Bone marrow (tissue), 2 donors: ENCODE results near the gene S1PR3.

Experiments used
- DNase-seq, 2 donors: peaks; one replicate each; lab custom pipeline; 2025; lab: John Stamatoyannopoulos, UW

Gene S1PR3

GRCh38 chr9:89009546-89009840 is 18.2 kb downstream of the S1PR3 start:
- DNase-seq = no peak

DNA sequence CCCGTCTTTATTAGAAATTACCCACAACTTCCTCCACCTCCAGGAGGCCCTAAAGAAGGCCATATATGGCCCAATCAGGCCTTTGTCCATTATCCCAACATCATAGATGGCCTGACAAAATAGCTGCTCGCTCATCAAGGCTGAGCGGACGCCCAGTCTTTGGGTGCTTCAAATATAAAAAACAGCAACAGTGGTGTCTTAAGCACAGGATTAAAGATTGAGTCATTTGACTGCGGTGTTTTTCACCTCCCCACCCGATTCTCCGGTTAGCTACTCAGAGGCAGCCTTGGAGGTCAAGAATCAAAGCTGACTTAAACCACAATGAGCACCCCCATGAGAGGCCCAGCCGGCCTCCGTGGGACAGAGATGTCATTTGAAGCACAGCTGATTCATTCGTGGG is 18.8 kb downstream of the S1PR3 start:
- no peak for DNase-seq

- no peak for DNase-seq
Measured at GRCh38 chr9:89010526-89011111, 19.4 kb downstream of the S1PR3 start.

DNA sequence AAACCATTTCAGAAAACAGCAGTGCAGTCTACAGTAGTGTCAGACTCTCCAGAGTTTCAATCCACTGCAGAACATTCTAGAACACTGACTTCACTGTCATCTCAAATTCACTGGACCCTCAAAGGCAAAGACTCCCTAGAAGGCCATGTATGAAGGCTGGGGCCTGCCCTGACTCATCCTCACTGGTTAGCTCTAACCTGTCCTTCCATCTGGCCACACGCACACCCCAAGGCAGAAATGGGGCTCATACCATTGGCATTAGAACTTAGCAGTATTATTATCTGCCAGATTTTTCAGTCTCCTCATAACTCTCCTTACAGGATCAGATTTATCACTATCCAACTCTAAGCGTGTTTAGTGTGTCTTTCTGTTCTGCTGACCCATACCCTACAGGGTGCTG is 20.4 kb downstream of the S1PR3 start:
- DNase-seq = no peak

DNA sequence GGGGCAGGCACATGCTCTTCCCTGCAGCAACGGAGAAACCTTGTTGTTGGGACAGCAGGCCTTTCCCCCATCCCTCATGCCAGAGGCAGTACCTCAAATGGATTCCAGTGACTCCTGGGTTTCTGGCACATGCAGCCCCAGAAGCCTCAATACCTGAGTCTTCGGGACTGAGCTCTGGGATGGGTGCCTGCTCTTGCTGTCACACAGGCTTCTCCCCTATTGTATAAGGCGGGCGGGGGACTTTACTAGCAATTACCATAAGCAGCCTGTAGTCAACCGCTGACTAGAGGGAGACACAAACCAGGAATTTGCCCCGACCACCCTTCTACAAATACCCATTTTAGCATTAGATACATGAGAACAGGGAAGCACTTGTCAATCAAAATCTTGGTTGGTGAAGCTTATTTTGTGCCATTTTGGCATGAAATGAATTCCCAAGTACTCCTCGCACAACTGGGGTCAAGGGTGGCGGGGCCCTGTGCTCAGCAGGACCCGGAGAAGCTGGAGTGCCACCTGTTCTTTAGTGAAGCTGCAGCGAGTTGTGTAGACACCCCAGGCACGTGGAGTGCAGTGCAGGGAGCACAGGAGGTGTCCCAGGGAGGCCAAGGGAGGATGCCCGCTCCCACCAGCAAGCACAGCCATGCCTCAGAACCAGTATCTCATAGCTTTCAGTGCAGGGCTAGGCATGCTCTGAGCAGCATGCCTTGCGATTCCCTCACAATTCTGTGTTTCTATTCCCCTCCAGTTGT is 21.2 kb downstream of the S1PR3 start:
- no peak for DNase-seq

DNA sequence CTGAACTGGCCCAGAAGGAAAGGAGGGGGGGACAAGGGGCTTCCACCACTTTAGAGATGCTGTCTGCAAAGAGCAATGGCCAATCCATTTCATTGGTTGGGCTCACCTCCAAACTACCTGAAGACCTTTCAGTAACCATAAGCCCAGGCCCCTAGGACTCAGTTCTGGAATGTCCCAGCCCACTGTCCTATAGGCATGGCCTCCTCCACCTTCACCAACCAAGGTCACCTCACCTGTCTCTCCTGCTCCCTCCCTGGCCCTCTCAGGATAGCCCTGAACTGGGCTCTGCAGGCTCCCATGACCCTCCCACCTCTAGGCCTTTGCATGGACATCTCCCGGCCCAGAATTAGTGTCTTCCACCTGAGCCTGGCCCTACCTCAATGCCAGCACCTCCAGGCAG is 22.4 kb downstream of the S1PR3 start:
- no peak for DNase-seq

- DNase-seq = no peak
Measured at GRCh38 chr9:89014153-89014552, 22.9 kb downstream of the S1PR3 start.

DNA sequence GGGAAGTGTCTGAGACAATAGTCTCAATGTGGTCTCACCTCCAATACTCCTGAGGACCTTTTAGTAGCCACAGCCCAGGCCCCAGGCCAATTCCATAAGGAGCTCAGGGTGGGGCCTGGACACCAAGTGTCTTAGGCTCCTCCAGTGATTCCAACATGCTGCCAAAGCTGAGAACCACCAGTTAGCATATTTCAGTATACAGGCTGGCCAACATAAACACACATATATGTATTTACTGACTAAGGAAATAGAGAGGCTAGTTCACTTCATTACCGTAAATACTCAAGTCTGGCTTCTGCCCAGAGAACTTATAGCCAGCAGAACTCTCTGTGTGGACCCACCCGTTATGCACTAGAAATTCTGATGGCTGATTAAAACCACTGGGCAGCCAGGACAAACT is 24.1 kb downstream of the S1PR3 start:
- DNase-seq = no peak

DNA sequence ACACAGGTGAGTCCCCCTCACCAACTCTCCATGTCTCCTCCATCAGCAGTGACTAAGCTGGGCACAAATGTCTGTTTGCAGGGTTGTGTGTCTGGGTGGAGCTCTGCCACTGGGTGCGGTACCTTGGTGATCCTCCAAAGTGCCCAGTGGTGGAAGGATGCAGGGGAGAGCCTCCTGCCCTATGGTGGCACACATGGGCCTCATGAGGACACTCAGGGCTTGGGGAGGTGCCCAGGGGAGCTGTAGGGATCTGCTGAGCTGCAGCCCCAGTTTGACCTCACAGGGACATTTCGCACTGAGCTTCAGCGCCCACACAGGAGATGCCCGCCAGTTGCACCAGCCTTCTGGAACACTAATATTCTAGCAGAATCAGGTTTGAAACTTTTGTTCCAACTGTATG is 29.5 kb downstream of the S1PR3 start:
- no peak for DNase-seq

GRCh38 chr9:89021154-89021803 is 30.0 kb downstream of the S1PR3 start:
- no peak for DNase-seq

DNA sequence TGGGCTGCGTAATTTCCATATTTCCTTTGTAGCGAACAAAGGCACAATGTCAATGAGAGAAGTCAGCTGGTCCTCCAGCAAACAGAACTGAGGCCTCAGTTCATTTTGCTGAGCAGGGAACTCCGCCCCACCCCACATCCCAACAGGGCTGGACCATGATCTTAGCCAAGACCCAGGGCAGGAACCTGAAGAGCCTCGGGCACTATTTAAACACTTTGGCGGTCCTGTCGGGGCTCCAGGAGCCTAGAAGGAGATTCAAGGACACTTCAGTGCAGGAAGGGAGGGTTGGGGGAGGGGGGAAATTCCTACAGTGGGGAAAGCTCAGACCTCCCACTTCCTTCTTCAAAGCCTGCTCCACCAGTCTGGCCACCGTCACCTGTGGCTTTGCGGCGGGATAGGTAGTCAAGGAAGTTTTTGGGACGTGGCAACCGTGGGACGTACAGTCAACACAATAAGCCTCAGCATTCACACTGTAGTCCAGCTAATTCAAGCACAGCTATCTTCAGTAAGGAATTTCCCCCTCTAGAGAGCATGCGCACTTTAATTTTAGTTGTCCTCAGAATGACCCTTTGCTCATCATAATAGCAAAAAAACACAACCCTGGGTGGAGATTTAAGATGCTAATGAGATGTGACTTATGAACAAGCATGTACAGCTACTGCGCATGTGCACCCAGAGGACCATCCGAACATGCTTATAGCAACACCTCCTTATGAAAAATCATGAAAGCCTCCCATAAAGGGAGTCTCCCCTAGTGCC is 30.9 kb downstream of the S1PR3 start:
- DNase-seq = no peak

- DNase-seq = no peak
Measured at GRCh38 chr9:89022902-89023301, 31.6 kb downstream of the S1PR3 start.

DNA sequence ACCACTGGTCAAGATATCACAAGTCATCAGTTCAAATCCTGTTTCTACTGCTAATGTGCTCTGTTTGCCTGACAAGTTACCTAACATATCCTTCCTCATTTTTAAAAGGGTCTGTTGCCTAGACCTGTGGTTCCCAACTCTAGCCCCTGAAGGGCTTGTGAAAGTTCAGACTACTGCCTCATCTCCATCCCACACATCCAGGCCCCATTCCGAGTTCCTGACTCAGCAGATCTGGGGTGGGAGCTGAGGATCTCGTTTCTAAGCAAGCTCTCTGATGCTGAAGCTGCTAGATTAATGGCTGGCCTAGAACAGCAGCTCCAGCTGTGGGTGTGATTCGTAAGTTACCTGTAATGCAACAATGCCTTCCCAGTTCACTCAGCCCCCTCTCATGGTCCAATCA is 32.5 kb downstream of the S1PR3 start:
- no peak for DNase-seq

DNA sequence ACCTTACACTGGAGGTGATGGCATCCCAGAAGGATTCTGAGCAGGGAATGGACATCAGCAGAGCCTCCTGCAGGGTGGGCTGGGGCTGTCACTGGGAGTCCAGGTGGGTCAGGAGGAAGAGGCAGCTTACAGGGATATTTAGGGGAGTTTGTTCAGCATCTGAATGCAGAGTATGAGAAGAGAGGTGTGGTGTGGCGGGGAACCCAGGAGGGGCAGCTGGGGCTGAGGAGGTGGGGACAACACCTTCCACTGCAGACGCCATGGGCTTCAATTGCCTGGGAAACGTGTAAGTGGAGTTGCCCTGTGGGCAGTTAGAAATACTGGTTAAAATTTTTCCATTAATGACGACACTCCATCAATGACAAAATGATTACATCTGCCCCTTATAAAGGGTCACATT is 33.5 kb downstream of the S1PR3 start:
- no peak for DNase-seq

DNA sequence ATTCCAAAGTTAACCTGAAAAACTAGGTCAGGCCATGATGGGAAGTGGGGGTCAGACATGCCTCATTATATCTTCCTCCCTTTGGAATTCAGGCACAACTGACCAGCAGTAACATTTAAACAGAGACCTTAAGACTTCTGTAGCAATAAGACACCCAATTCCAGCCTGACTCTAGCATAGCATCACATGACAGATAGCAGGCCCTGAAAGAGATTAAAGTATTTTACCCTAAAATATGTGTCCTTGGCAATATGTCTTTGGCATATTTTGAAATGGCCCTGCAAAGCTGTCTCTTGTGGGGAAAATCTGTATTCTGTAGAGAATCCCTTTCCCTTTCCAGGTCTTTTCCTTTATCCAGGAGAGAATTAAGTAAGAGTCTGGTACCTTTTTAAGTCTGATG is 34.3 kb downstream of the S1PR3 start:
- no peak for DNase-seq

DNA sequence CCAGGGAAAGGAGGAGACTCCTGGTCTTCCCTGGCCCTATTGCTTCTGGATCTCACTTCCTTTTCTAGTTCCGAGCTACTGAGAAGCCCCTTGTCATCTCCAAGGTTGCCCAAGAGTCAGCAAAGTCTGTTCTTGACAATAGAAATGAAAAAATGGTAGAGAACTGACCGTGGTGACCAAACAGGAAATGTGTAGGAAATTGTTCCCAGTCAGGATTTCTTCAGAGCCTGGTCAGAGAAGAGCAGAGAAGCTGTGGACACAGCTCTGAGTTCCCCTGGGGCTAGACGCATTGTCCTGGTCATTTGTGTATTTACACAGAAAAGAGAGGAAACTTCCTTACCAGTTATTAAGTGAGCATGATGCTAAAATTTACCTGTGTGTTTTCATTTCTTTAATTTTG is 35.6 kb downstream of the S1PR3 start:
- no peak for DNase-seq

DNA sequence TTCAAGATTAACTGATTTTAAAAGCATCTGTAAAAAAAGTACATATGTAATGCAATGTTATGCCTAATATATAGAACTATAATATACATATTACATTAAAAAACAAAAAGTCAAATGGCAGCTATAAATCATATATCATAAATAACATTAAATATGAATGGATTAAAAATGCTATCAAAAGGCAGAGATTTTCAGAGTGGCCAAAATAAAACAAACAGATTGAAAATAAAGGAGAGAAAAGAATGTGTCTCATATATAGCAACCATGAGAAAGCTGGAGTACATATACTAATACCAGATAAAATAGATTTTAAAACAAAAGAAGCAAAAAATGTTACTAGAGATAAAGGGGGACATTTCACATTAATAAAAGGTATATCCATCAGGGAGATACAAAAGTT is 38.5 kb downstream of the S1PR3 start:
- DNase-seq = no peak

DNA sequence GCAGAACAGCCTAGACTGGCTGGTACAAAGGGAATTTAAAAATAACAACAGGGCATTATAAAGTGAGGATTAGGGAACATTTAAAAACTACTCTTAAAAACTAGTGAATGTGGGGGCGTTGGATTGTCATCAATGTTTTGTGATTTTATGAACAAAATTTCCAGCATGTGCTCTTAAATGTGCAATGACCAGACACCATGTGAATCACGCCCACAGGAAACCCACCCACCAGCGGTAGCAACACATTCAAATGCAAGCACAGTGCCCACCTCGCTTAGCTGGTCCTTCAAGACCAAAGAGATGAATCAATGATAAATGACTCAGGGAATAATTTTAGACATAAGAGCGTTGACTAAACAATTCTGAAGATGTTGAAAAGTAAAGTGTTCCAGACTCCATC is 40.9 kb downstream of the S1PR3 start:
- DNase-seq = no peak

DNA sequence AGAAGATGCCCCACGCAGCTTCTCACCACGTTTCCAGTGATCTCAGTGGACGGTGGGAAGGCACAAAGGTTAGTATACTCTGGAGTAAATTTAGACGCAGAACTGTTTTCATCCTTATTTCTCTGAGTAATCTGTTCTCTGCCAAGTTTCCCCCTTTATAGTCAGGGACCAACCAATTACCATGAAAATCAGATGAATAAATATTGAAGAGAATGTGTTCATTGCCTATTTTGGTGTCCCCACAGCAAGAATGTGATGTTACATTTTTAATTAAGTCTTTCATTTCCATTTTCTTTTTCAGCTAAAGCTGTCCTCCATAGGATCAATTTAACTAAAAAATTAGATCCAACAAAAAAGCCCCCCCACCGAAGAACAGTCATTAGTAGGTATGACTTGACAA is 41.4 kb downstream of the S1PR3 start:
- no peak for DNase-seq

DNA sequence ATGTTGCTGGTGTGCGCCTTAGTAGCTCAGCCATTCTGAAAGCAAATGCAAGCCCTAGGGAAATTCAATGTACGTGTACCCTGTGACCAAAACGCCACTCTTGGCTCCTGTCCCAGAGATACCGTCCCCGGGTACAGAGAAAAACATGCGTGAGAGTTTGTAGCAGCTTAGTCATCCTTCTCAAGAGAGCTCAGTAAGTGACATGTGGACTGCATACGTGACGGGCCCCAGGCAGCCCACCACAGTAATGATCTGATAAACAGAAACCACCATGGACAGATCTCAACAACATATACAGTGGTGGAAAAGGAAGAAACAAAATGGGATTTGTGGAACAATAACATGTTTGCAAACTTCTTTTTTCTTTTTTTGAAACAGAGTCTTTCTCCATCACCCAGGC is 45.1 kb downstream of the S1PR3 start:
- DNase-seq = no peak

DNA sequence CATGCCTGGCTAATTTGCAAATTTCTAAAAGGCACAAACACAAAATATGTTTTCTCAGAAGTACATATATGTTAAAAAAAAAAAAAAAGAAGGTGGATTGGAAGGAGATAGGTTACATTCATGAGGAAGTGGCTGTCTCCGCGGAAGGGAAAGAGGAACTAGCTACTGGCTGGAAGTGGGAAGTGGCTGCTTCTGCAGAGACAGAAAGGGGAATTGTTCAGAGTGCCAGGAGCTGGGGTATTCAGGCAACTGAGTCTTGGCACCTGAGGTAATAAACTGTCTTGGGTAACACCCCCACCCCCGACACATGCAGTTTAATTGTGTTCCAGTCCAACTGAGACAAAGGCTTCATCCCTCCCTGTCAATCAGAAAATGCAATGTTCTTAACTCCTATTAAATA is 45.6 kb downstream of the S1PR3 start:
- DNase-seq = no peak

- DNase-seq = no peak
Measured at GRCh38 chr9:89037346-89037745, 46.1 kb downstream of the S1PR3 start.

GRCh38 chr9:89037891-89038290 is 46.6 kb downstream of the S1PR3 start:
- no peak for DNase-seq
